Loucy (cell line): ENCODE measurements around the gene COL5A1.

Experiments
- CTCF ChIP-seq: fragments of 200-600 bp; sonication (generic); conservative IDR thresholded peaks from 2 replicates; pipeline ENCODE4 v1.5.1; 2014; ENCODE audit warnings: mild to moderate bottlenecking, antibody characterized with exemption, low read length
- EZH2phosphoT487 ChIP-seq: fragments of 200-600 bp; IDR thresholded peaks from 2 replicates; pipeline ENCODE4 v1.6.1; 2018; ENCODE audit warnings: antibody characterized with exemption, mild to moderate bottlenecking, moderate library complexity, borderline replicate concordance

- no peak for TF ChIP-seq CTCF
- TF ChIP-seq EZH2phosphoT487 = no peak
Measured at GRCh38 chr9:134693011-134693410, 51.4 kb downstream of the COL5A1 start.
